Prostate gland (tissue), 2 donors: ENCODE results near the gene PLTP.

Experiments
- CTCF ChIP-seq, 4 experiments: fragments of 200-600 bp in 2 of 4; fragments of 450-650 bp in 2 of 4; sonication (generic) in 2 of 4; IDR thresholded peaks; 1 replicate in 3 of 4; 2 replicates in 1 of 4; pipeline ENCODE4 v1.5.1; 2016 to 2019; ENCODE audit warnings: antibody characterized with exemption in 4 of 4, mild to moderate bottlenecking in 2 of 4, moderate library complexity in 2 of 4
- POLR2A ChIP-seq: fragments of 450-650 bp; IDR thresholded peaks from one replicate; pipeline ENCODE4 v1.6.1; 2016; ENCODE audit warnings: antibody characterized with exemption, mild to moderate bottlenecking
- POLR2AphosphoS5 ChIP-seq: sonication (generic); formaldehyde crosslinking; IDR thresholded peaks from one replicate; pipeline ENCODE4 v1.6.1; 2017; ENCODE audit warnings: antibody characterized with exemption

- no peak for TF ChIP-seq POLR2A
- TF ChIP-seq CTCF (IDR thresholded peaks at IDR 0.05) = no peak
- TF ChIP-seq POLR2AphosphoS5 = no peak
Measured at GRCh38 chr20:45953672-45954071, 41.7 kb upstream of the PLTP start.
